Measurements from ENCODE around the gene C9orf50.

Gene C9orf50

GRCh38 chr9:129570450-129571297 lies 50.2 kb downstream of the C9orf50 start:
- peak; percentile 95 for DNase-seq (ENCODE audit: low read depth)

DNA sequence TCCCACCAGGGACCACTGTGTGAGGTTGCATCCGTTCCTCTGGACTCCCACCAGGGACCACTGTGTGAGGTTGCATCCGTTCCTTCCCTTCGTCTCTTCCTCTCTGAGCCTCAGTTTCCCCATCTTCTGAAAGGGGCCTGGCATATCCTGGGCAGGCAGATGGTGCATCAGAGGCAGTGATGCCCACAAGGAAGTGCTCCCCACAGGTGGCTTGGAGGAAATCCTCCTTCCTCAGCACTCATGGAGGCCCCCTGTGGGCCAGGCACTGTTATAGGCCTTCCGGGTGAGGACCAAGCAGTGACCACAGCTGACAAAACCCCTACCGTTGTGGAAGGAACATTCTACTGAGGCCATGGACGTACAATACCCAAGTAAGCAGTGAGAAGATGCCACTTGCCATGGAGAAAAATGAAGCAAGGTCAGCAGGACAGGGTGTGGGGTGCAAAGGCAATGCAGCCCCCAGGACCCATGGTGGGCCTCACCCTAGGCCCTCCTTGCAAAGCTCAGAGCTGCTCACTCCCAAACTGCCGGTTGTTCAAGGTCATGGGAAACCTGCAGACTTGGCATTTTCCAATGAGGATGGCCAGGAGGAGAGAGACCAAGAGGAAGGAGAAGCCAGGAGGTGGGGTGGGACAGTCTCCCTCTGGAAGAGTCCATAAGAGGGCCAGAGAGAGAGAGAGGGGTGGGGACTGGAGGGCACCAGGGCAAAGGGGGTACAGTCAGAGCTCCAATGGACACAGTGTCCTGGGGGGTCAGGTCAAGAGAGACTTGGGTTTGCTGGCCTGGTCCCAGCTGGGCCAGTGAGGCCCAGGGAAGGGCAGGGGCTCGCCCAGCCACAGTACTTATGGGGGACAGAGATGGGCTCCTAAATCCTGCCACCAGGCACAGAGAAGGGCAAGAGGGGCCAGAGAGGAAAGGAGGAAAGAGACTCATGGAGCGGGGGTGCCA lies 51.1 kb downstream of the C9orf50 start:
- peak; percentile 69 for DNase-seq (ENCODE audit: low read depth)

DNA sequence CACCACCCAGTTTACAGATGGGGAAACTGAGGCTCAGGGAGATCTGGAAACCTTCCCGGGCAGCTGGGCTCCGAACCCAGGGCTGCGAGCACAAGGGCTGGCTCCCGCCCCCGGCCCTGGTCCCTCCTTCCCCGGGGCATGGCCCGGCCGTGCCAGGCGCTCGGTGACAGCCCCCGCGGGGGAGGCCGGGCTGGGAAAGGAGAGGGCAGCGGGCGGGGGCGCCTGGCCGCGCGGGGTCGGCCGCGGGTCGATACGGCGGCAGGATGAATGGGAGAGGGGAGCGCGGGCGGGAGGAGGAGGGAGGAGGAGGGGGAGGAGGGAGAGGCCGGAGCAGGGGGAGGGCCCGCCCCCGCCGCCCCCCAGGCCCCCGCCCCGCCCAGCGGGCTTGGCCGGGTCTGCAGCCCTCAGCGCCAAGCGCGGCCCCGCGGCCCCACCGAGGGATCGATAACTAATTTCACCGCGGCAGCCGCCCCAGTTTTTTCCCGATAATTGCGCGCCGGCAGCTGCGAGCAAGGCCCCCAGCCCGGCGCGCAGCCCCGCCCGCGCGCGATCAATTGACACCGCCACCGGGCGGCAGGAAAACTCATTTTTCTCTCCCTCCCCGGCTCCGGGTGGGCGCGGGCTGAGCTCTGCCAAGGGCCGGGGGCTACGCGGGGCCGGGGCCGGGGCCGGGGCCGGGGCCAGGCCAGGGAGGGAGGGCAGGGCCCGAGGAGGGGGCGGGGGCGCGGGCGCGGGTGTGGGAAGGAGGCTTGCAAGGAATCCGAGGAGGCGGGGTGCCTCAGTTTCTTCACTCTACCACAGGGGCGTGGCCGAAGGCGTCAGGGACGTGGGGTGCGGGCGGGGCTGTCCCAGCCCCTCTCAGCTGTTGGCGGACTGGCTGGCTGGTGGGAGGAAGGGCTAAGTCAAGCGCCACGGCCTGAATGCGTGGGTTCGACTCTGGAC lies 52.1 kb downstream of the C9orf50 start:
- peak; percentile 71 for DNase-seq (ENCODE audit: low read depth)

- DNase-seq (ENCODE audit: low read depth) = peak; percentile 67
Measured at GRCh38 chr9:129567842-129568559, 52.9 kb downstream of the C9orf50 start.

- DNase-seq (ENCODE audit: low read depth) = peak; percentile 37
Measured at GRCh38 chr9:129567329-129567728, 53.6 kb downstream of the C9orf50 start.

DNA sequence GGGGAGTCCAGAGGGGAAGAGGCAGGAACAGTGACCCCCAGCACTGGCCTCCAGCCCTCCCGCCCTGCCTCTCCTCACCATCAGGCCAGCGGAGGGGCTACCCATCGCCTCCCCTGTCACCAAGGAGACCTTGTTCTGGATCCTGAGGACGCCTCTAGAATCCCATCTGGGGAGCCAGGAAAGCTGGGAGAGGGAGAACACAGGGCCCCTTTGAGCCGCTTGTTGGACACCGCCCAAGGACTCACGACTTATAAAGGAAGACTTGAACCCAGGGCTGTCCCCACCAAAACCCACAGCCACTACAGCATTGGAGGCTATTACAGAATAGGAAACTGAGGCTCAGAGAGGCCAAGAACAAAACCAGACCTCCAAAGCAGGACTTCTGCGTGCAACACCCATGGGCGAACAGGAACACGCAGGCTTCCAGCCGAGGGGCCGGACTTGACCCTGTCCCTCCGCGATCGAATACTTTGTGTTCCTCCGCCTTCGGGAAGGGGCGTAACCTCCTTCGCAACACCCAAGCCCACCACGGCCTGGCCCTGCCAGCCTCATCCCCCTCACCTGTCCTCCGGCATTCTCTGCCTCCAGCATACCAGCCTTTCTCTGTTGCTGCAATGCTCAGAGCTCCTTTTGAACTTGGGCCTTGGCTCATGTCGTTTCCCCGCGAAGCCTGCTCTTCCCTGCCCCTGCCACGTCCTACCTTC lies 54.2 kb downstream of the C9orf50 start:
- DNase-seq (ENCODE audit: low read depth) = no peak

GRCh38 chr9:129562917-129563316 lies 58.0 kb downstream of the C9orf50 start:
- no peak for DNase-seq (ENCODE audit: low read depth)

- DNase-seq (ENCODE audit: low read depth) = no peak
Measured at GRCh38 chr9:129562514-129562913, 58.4 kb downstream of the C9orf50 start.
